ENCODE results near the gene TMEM252.

TMEM252 gene

DNA sequence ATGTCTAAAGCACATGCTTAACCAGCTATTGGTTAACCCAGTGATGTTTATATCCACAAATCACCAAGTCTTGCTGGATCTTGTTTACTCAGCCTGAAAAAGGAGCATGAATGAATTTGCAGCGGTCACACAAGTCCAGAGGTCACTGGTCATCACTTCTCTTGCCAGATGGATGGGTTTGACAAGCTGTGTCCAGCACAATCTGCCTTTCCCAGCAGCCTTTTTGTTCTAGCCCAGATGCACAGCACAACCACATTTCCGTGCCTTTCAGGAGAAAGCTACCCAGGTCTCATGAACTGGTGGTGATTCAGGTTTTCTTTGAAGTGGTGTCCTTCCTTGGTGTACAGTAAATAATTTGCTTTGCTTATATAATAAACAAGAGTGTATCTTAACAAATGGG, 32.1 kb downstream of the TMEM252 start:
- POLR2A ChIA-PET = no interaction called here
- peaks cover 0 to 2% (median 0%) of the 10 kb centered on the region in 4 experiments for H3K36me3 ChIP-seq (ENCODE audit: control insufficient read depth in 4 of 4, insufficient read depth in 4 of 4, low read length in 3 of 4)
- no peak for DNase-seq
- H3K4me3 ChIP-seq (ENCODE audit: control insufficient read depth in 1 of 7, extremely low read depth in 1 of 7, insufficient read depth in 4 of 7, low read depth in 2 of 7, low read length in 6 of 7) = no peak overlapping the region
- WGBS (ENCODE audit: insufficient coverage) = 100% methylated on average over 2 of the region's 2 CpGs
- no peaks in the 10 kb centered on the region for H3K9me3 ChIP-seq (ENCODE audit: control extremely low read depth in 1 of 5, control insufficient read depth in 4 of 5, insufficient read depth in 2 of 5, low read depth in 1 of 5, low read length in 4 of 5)
- CTCF ChIA-PET = interaction anchor here (0.8 to 4.4 kb wide), 6 partner anchors 9 to 65 kb away, joined by 3 to 19 read pairs (median 9); no protein-coding TSS in a partner anchor
- peaks cover 0 to 20% (median 3%) of the 10 kb centered on the region in 4 experiments for H3K4me1 ChIP-seq (ENCODE audit: control extremely low read depth in 1 of 4, control insufficient read depth in 4 of 4, insufficient read depth in 4 of 4, low read length in 3 of 4)
- H3K27ac ChIP-seq (ENCODE audit: insufficient read depth in 1 of 2, low read depth in 1 of 2, low read length in 2 of 2, poor library complexity in 1 of 2, severe bottlenecking in 2 of 2) = no peak overlapping the region
- no peaks in the 10 kb centered on the region for H3K27me3 ChIP-seq (replicated peaks in 2 of 5; ENCODE audit: control insufficient read depth in 4 of 5, insufficient read depth in 5 of 5, low read length in 4 of 5)

- POLR2A ChIA-PET = no interaction called here
- WGBS (ENCODE audit: insufficient coverage) = 80% methylated on average over 2 of the region's 2 CpGs
These were observed 32.9 kb downstream of the TMEM252 start for GRCh38 chr9:68507806-68508145.

GRCh38 chr9:68507130-68507805, 33.4 kb downstream of the TMEM252 start:
- peaks cover 0 to 2% (median 0%) of the 10 kb centered on the region in 4 experiments for H3K36me3 ChIP-seq (ENCODE audit: control insufficient read depth in 4 of 4, insufficient read depth in 4 of 4, low read length in 3 of 4)
- H3K27ac ChIP-seq (ENCODE audit: insufficient read depth in 1 of 2, low read depth in 1 of 2, low read length in 2 of 2, poor library complexity in 1 of 2, severe bottlenecking in 2 of 2) = no peak overlapping the region
- POLR2A ChIA-PET = no interaction called here
- DNase-seq = peak; percentile 44 to 68 (median 64)
- H3K4me3 ChIP-seq (ENCODE audit: control insufficient read depth in 1 of 7, extremely low read depth in 1 of 7, insufficient read depth in 4 of 7, low read depth in 2 of 7, low read length in 6 of 7) = no peak overlapping the region
- CTCF ChIA-PET = interaction anchor here (0.8 to 4.4 kb wide), 7 partner anchors 12 to 154 kb away, joined by 3 to 19 read pairs (median 12); no protein-coding TSS in a partner anchor
- no peaks in the 10 kb centered on the region for H3K27me3 ChIP-seq (replicated peaks in 2 of 5; ENCODE audit: control insufficient read depth in 4 of 5, insufficient read depth in 5 of 5, low read length in 4 of 5)
- 100% methylated on average over 2 of the region's 7 CpGs for WGBS (ENCODE audit: insufficient coverage)
- H3K4me1 ChIP-seq (ENCODE audit: control extremely low read depth in 1 of 4, control insufficient read depth in 4 of 4, insufficient read depth in 4 of 4, low read length in 3 of 4) = peaks cover 0 to 20% (median 3%) of the 10 kb centered on the region in 4 experiments
- H3K9me3 ChIP-seq (ENCODE audit: control extremely low read depth in 1 of 5, control insufficient read depth in 4 of 5, insufficient read depth in 2 of 5, low read depth in 1 of 5, low read length in 4 of 5) = no peaks in the 10 kb centered on the region

More at GRCh38 chr9:68507806-68508145, 32.9 kb downstream of the TMEM252 start:
- Histone ChIP-seq H3K4me3 (ENCODE audit: control insufficient read depth in 1 of 7, extremely low read depth in 1 of 7, insufficient read depth in 4 of 7, low read depth in 2 of 7, low read length in 6 of 7) (no peak overlapping the region), H3K27me3 (replicated peaks in 2 of 5; ENCODE audit: control insufficient read depth in 4 of 5, insufficient read depth in 5 of 5, low read length in 4 of 5) (no peaks in the 10 kb centered on the region), H3K9me3 (ENCODE audit: control extremely low read depth in 1 of 5, control insufficient read depth in 4 of 5, insufficient read depth in 2 of 5, low read depth in 1 of 5, low read length in 4 of 5) (no peaks in the 10 kb centered on the region), H3K4me1 (ENCODE audit: control extremely low read depth in 1 of 4, control insufficient read depth in 4 of 4, insufficient read depth in 4 of 4, low read length in 3 of 4) (peaks cover 0 to 20% (median 3%) of the 10 kb centered on the region in 4 experiments), H3K36me3 (ENCODE audit: control insufficient read depth in 4 of 4, insufficient read depth in 4 of 4, low read length in 3 of 4) (peaks cover 0 to 2% (median 0%) of the 10 kb centered on the region in 4 experiments), H3K27ac (ENCODE audit: insufficient read depth in 1 of 2, low read depth in 1 of 2, low read length in 2 of 2, poor library complexity in 1 of 2, severe bottlenecking in 2 of 2) (no peak overlapping the region)
- DNase-seq = no peak
- CTCF ChIA-PET = interaction anchor here (0.7 to 4.4 kb wide), 8 partner anchors 10 to 83 kb away, joined by 3 to 19 read pairs (median 7); no protein-coding TSS in a partner anchor

DNA sequence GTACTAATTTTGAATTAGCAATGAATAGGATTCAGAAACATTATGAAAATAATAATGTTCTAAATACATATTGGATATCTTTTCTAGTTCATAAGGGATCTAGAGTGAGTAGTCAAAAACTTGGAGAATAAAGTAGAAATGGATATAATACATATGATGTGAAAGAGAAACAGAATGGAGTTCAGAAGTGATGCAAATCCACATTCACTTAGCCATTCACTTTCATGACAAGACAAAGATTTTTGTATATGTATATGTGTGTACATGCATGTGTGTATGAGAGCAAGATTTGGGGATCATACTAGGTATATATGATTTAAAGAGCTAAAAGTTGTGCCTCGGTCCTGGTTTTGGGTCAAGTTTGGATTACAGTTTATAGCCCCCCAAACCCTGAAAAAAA, 34.1 kb downstream of the TMEM252 start:
- Histone ChIP-seq H3K4me1 (ENCODE audit: control extremely low read depth in 1 of 4, control insufficient read depth in 4 of 4, insufficient read depth in 4 of 4, low read length in 3 of 4) (peaks cover 0 to 20% (median 3%) of the 10 kb centered on the region in 4 experiments), H3K27me3 (replicated peaks in 2 of 5; ENCODE audit: control insufficient read depth in 4 of 5, insufficient read depth in 5 of 5, low read length in 4 of 5) (no peaks in the 10 kb centered on the region), H3K27ac (ENCODE audit: insufficient read depth in 1 of 2, low read depth in 1 of 2, low read length in 2 of 2, poor library complexity in 1 of 2, severe bottlenecking in 2 of 2) (no peak overlapping the region), H3K9me3 (ENCODE audit: control extremely low read depth in 1 of 5, control insufficient read depth in 4 of 5, insufficient read depth in 2 of 5, low read depth in 1 of 5, low read length in 4 of 5) (no peaks in the 10 kb centered on the region), H3K4me3 (ENCODE audit: control insufficient read depth in 1 of 7, extremely low read depth in 1 of 7, insufficient read depth in 4 of 7, low read depth in 2 of 7, low read length in 6 of 7) (no peak overlapping the region), H3K36me3 (ENCODE audit: control insufficient read depth in 4 of 4, insufficient read depth in 4 of 4, low read length in 3 of 4) (peaks cover 0 to 2% (median 0%) of the 10 kb centered on the region in 4 experiments)
- ChIA-PET POLR2A (no interaction called here), CTCF (interaction anchor here (0.8 to 4.4 kb wide), 9 partner anchors 12 to 154 kb away, joined by 3 to 19 read pairs (median 9); no protein-coding TSS in a partner anchor)
- DNase-seq = peak in 1 of 3 donors; percentile 14
- WGBS (ENCODE audit: insufficient coverage) = no CpG with 5 or more reads among the region's 1 CpG

GRCh38 chr9:68505681-68506409, 34.8 kb downstream of the TMEM252 start:
- DNase-seq = peak; percentile 53 to 75 (median 72)
- H3K27me3 ChIP-seq (replicated peaks in 2 of 5; ENCODE audit: control insufficient read depth in 4 of 5, insufficient read depth in 5 of 5, low read length in 4 of 5) = no peaks in the 10 kb centered on the region
- WGBS (ENCODE audit: insufficient coverage) = 50% methylated on average over 4 of the region's 4 CpGs
- H3K36me3 ChIP-seq (ENCODE audit: control insufficient read depth in 4 of 4, insufficient read depth in 4 of 4, low read length in 3 of 4) = peaks cover 0 to 2% (median 0%) of the 10 kb centered on the region in 4 experiments
- ChIA-PET CTCF (interaction anchor here (0.7 to 4.4 kb wide), 7 partner anchors 11 to 71 kb away, joined by 3 to 18 read pairs (median 9); no protein-coding TSS in a partner anchor), POLR2A (no interaction called here)
- H3K9me3 ChIP-seq (ENCODE audit: control extremely low read depth in 1 of 5, control insufficient read depth in 4 of 5, insufficient read depth in 2 of 5, low read depth in 1 of 5, low read length in 4 of 5) = no peaks in the 10 kb centered on the region
- H3K4me3 ChIP-seq (ENCODE audit: control insufficient read depth in 1 of 7, extremely low read depth in 1 of 7, insufficient read depth in 4 of 7, low read depth in 2 of 7, low read length in 6 of 7) = no peak overlapping the region
- H3K27ac ChIP-seq (ENCODE audit: insufficient read depth in 1 of 2, low read depth in 1 of 2, low read length in 2 of 2, poor library complexity in 1 of 2, severe bottlenecking in 2 of 2) = peak overlapping the region in 1 of 2 experiments; percentile 6
- peaks cover 0 to 20% (median 3%) of the 10 kb centered on the region in 4 experiments for H3K4me1 ChIP-seq (ENCODE audit: control extremely low read depth in 1 of 4, control insufficient read depth in 4 of 4, insufficient read depth in 4 of 4, low read length in 3 of 4)

DNA sequence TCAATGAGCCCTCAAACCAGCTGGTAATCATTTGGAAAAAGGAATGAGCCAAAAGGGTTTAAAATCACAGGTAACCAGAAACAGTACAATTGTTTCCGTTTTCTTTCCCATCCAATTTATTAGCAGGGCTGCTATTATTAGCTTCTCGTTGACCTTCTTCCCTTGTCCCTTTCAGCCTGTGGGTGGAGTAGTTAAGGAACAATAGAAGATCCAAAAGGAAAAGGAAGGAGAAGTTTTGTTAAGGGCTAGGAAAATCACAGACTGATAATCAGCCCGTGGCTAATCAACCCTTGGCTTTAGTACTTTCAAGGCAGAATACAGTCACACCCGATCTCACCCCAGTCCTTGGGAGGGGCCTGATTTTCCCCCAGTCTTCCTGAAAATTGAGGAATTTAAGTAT, 38.4 kb downstream of the TMEM252 start:
- Histone ChIP-seq H3K27ac (ENCODE audit: insufficient read depth in 1 of 2, low read depth in 1 of 2, low read length in 2 of 2, poor library complexity in 1 of 2, severe bottlenecking in 2 of 2) (no peak overlapping the region), H3K27me3 (replicated peaks in 2 of 5; ENCODE audit: control insufficient read depth in 4 of 5, insufficient read depth in 5 of 5, low read length in 4 of 5) (no peaks in the 10 kb centered on the region), H3K36me3 (ENCODE audit: control insufficient read depth in 4 of 4, insufficient read depth in 4 of 4, low read length in 3 of 4) (peaks cover 0 to 5% (median 0%) of the 10 kb centered on the region in 4 experiments), H3K4me1 (ENCODE audit: control extremely low read depth in 1 of 4, control insufficient read depth in 4 of 4, insufficient read depth in 4 of 4, low read length in 3 of 4) (peaks cover 0 to 19% (median 3%) of the 10 kb centered on the region in 4 experiments), H3K9me3 (ENCODE audit: control extremely low read depth in 1 of 5, control insufficient read depth in 4 of 5, insufficient read depth in 2 of 5, low read depth in 1 of 5, low read length in 4 of 5) (no peaks in the 10 kb centered on the region), H3K4me3 (ENCODE audit: control insufficient read depth in 1 of 7, extremely low read depth in 1 of 7, insufficient read depth in 4 of 7, low read depth in 2 of 7, low read length in 6 of 7) (no peak overlapping the region)
- CTCF ChIA-PET = no interaction called here
- POLR2A ChIA-PET = no interaction called here
- WGBS (ENCODE audit: insufficient coverage) = 100% methylated on average over 1 of the region's 4 CpGs
- DNase-seq = no peak
